ENCODE results near the gene LRRC8D.

DNA sequence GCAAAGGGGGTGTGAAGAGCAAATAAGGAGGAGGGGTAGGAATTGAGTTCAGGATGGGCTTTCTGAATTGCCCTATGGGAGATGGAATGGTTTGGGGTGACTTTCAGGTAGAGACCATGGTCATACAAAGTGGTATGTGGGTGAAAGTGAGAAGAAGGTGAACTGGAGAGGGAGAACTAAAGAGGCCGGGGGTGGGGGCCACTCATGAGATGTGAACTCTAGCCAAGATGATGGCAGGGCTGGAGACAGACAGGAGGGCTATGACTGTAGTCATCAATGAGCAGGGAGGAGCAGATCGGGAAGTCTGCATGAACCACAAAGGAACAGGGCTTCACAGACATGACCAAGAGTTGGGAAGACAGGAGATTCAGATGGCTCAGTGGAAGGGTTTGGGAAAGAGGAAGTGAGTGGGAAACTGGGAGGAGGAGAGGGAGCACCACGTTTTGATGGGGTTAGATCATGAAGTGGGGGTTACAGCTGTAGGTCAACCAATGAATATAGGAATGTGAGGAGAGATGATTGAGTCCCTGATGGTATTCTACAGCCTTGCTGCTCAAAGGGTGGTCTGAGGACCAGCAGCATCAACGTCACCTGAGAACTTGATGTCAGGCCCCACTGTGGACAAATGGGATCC is 20.7 kb upstream of the LRRC8D start:
- TF ChIP-seq POLR2AphosphoS5 (IDR thresholded peaks at IDR 0.05; ENCODE audit: low read depth) (no peak), EZH2 (IDR thresholded peaks at IDR 0.05; ENCODE audit: low read depth, unreplicated experiment) (no peak), CREB1 (CRISPR knock-in tag; IDR thresholded peaks at IDR 0.05; ENCODE audit: low read depth) (no peak), REST (IDR thresholded peaks at IDR 0.05; ENCODE audit: unreplicated experiment) (no peak), EZH2phosphoT487 (IDR thresholded peaks at IDR 0.05; ENCODE audit: unreplicated experiment) (no peak), ZNF114 (CRISPR knock-in tag; IDR thresholded peaks at IDR 0.05) (no peak), JUNB (IDR thresholded peaks at IDR 0.05; ENCODE audit: unreplicated experiment) (no peak), ZNF331 (CRISPR knock-in tag; IDR thresholded peaks at IDR 0.05; ENCODE audit: low read depth) (no peak)
- TF ChIP-seq, protein P1, sequence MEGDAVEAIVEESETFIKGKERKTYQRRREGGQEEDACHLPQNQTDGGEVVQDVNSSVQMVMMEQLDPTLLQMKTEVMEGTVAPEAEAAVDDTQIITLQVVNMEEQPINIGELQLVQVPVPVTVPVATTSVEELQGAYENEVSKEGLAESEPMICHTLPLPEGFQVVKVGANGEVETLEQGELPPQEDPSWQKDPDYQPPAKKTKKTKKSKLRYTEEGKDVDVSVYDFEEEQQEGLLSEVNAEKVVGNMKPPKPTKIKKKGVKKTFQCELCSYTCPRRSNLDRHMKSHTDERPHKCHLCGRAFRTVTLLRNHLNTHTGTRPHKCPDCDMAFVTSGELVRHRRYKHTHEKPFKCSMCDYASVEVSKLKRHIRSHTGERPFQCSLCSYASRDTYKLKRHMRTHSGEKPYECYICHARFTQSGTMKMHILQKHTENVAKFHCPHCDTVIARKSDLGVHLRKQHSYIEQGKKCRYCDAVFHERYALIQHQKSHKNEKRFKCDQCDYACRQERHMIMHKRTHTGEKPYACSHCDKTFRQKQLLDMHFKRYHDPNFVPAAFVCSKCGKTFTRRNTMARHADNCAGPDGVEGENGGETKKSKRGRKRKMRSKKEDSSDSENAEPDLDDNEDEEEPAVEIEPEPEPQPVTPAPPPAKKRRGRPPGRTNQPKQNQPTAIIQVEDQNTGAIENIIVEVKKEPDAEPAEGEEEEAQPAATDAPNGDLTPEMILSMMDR (conservative IDR thresholded peaks at IDR 0.05; ENCODE audit: low read depth in 2 of 2): no peak
- TF ChIP-seq, protein P2, sequence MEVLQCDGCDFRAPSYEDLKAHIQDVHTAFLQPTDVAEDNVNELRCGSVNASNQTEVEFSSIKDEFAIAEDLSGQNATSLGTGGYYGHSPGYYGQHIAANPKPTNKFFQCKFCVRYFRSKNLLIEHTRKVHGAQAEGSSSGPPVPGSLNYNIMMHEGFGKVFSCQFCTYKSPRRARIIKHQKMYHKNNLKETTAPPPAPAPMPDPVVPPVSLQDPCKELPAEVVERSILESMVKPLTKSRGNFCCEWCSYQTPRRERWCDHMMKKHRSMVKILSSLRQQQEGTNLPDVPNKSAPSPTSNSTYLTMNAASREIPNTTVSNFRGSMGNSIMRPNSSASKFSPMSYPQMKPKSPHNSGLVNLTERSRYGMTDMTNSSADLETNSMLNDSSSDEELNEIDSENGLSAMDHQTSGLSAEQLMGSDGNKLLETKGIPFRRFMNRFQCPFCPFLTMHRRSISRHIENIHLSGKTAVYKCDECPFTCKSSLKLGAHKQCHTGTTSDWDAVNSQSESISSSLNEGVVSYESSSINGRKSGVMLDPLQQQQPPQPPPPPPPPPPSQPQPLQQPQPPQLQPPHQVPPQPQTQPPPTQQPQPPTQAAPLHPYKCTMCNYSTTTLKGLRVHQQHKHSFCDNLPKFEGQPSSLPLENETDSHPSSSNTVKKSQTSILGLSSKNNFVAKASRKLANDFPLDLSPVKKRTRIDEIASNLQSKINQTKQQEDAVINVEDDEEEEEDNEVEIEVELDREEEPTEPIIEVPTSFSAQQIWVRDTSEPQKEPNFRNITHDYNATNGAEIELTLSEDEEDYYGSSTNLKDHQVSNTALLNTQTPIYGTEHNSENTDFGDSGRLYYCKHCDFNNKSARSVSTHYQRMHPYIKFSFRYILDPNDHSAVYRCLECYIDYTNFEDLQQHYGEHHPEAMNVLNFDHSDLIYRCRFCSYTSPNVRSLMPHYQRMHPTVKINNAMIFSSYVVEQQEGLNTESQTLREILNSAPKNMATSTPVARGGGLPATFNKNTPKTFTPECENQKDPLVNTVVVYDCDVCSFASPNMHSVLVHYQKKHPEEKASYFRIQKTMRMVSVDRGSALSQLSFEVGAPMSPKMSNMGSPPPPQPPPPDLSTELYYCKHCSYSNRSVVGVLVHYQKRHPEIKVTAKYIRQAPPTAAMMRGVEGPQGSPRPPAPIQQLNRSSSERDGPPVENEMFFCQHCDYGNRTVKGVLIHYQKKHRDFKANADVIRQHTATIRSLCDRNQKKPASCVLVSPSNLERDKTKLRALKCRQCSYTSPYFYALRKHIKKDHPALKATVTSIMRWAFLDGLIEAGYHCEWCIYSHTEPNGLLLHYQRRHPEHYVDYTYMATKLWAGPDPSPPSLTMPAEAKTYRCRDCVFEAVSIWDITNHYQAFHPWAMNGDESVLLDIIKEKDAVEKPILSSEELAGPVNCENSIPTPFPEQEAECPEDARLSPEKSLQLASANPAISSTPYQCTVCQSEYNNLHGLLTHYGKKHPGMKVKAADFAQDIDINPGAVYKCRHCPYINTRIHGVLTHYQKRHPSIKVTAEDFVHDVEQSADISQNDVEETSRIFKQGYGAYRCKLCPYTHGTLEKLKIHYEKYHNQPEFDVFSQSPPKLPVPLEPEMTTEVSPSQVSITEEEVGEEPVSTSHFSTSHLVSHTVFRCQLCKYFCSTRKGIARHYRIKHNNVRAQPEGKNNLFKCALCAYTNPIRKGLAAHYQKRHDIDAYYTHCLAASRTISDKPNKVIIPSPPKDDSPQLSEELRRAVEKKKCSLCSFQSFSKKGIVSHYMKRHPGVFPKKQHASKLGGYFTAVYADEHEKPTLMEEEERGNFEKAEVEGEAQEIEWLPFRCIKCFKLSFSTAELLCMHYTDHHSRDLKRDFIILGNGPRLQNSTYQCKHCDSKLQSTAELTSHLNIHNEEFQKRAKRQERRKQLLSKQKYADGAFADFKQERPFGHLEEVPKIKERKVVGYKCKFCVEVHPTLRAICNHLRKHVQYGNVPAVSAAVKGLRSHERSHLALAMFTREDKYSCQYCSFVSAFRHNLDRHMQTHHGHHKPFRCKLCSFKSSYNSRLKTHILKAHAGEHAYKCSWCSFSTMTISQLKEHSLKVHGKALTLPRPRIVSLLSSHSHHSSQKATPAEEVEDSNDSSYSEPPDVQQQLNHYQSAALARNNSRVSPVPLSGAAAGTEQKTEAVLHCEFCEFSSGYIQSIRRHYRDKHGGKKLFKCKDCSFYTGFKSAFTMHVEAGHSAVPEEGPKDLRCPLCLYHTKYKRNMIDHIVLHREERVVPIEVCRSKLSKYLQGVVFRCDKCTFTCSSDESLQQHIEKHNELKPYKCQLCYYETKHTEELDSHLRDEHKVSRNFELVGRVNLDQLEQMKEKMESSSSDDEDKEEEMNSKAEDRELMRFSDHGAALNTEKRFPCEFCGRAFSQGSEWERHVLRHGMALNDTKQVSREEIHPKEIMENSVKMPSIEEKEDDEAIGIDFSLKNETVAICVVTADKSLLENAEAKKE (CRISPR knock-in tag; IDR thresholded peaks at IDR 0.05): no peak
